Tibial nerve (tissue), 3 donors: ENCODE data around the gene S100A7A.

Experiments
- CTCF ChIP-seq, 5 experiments: fragments of 200-600 bp in 3 of 5; fragments of 450-650 bp in 2 of 5; sonication (generic) in 3 of 5; IDR thresholded peaks; one replicate each; pipeline ENCODE4 v1.5.1; 2016 to 2019; ENCODE audit warnings: antibody characterized with exemption in 5 of 5, mild to moderate bottlenecking in 3 of 5, moderate library complexity in 2 of 5
- POLR2A ChIP-seq, 2 donors: fragments of 450-650 bp; IDR thresholded peaks; one replicate each; pipeline ENCODE4 v1.6.1; 2017; ENCODE audit warnings: antibody characterized with exemption in 2 of 2, mild to moderate bottlenecking in 2 of 2, moderate library complexity in 2 of 2

GRCh38 chr1:153470707-153471106, 54.4 kb downstream of the S100A7A start:
- TF ChIP-seq CTCF (IDR thresholded peaks at IDR 0.05) (no peak), POLR2A (IDR thresholded peaks at IDR 0.05) (no peak)
